ENCODE data around the gene TMEM273. TPM values are rescaled to one million over a fixed set of nuclear protein-coding genes. Genes with fewer than 3 reads are reported as not detected.

TMEM273 gene
- total RNA-seq, 2 donors from 2014 or later, result 22.5 to 88.0 TPM

- H3K9me3 Mint-ChIP-seq, result peaks cover 0 to 8% of the 10 kb centered on the region in 2 donors
- no peaks in the 10 kb centered on the region for H3K36me3 Mint-ChIP-seq (ENCODE audit: insufficient read depth in 2 of 2)
- no peak overlapping the region for H3K27ac Mint-ChIP-seq
- DNase-seq (no peak), ATAC-seq (replicated peaks in 1 of 2) (no peak)
- peaks cover 43% of the 10 kb centered on the region for H3K27me3 Mint-ChIP-seq (ENCODE audit: low read depth)
- H3K4me3 Mint-ChIP-seq, result no peak overlapping the region
- no peaks in the 10 kb centered on the region for H3K4me1 Mint-ChIP-seq (ENCODE audit: low read depth)
Observed at GRCh38 chr10:49219248-49219647, 31.1 kb upstream of the TMEM273 start.

GRCh38 chr10:49218480-49218879 lies 30.3 kb upstream of the TMEM273 start:
- Mint-ChIP-seq H3K9me3 (peaks cover 0 to 3% of the 10 kb centered on the region in 2 donors), H3K27me3 (ENCODE audit: low read depth) (peaks cover 51% of the 10 kb centered on the region), H3K36me3 (ENCODE audit: insufficient read depth in 2 of 2) (no peaks in the 10 kb centered on the region), H3K4me3 (no peak overlapping the region), H3K27ac (no peak overlapping the region), H3K4me1 (ENCODE audit: low read depth) (no peaks in the 10 kb centered on the region)
- DNase-seq (no peak), ATAC-seq (replicated peaks in 1 of 2) (no peak)

GRCh38 chr10:49217645-49218044 lies 29.5 kb upstream of the TMEM273 start:
- no peak overlapping the region for H3K4me3 Mint-ChIP-seq
- no peaks in the 10 kb centered on the region for H3K36me3 Mint-ChIP-seq (ENCODE audit: insufficient read depth in 2 of 2)
- H3K27me3 Mint-ChIP-seq (ENCODE audit: low read depth), result peaks cover 58% of the 10 kb centered on the region

GRCh38 chr10:49213211-49213610 lies 25.0 kb upstream of the TMEM273 start:
- Mint-ChIP-seq H3K36me3 (ENCODE audit: insufficient read depth in 2 of 2) (no peaks in the 10 kb centered on the region), H3K27me3 (ENCODE audit: low read depth) (peaks cover 56% of the 10 kb centered on the region), H3K4me1 (ENCODE audit: low read depth) (no peaks in the 10 kb centered on the region), H3K9me3 (no peaks in the 10 kb centered on the region), H3K4me3 (no peak overlapping the region), H3K27ac (no peak overlapping the region)
- DNase-seq (no peak), ATAC-seq (replicated peaks in 1 of 2) (no peak)

More at GRCh38 chr10:49217645-49218044, 29.5 kb upstream of the TMEM273 start:
- DNase-seq, result no peak
- Mint-ChIP-seq H3K9me3 (peaks cover 0 to 3% of the 10 kb centered on the region in 2 donors), H3K4me1 (ENCODE audit: low read depth) (no peaks in the 10 kb centered on the region), H3K27ac (no peak overlapping the region)
- no peak for ATAC-seq (replicated peaks in 1 of 2)

GRCh38 chr10:49212783-49213182 lies 24.6 kb upstream of the TMEM273 start:
- no peak overlapping the region for H3K27ac Mint-ChIP-seq
- no peak for DNase-seq
- no peaks in the 10 kb centered on the region for H3K9me3 Mint-ChIP-seq
- ATAC-seq (replicated peaks in 1 of 2), result no peak
- H3K4me1 Mint-ChIP-seq (ENCODE audit: low read depth), result no peaks in the 10 kb centered on the region
- no peaks in the 10 kb centered on the region for H3K36me3 Mint-ChIP-seq (ENCODE audit: insufficient read depth in 2 of 2)
- no peak overlapping the region for H3K4me3 Mint-ChIP-seq
- H3K27me3 Mint-ChIP-seq (ENCODE audit: low read depth), result peaks cover 55% of the 10 kb centered on the region

- Mint-ChIP-seq H3K27ac (no peak overlapping the region), H3K27me3 (ENCODE audit: low read depth) (peaks cover 49% of the 10 kb centered on the region), H3K4me3 (no peak overlapping the region), H3K9me3 (no peaks in the 10 kb centered on the region), H3K36me3 (ENCODE audit: insufficient read depth in 2 of 2) (no peaks in the 10 kb centered on the region), H3K4me1 (ENCODE audit: low read depth) (no peaks in the 10 kb centered on the region)
- no peak for DNase-seq
- ATAC-seq (replicated peaks in 1 of 2), result no peak
Observed at GRCh38 chr10:49212076-49212475, 23.9 kb upstream of the TMEM273 start.

GRCh38 chr10:49208996-49209395 lies 20.8 kb upstream of the TMEM273 start:
- Mint-ChIP-seq H3K36me3 (ENCODE audit: insufficient read depth in 2 of 2) (no peaks in the 10 kb centered on the region), H3K9me3 (no peaks in the 10 kb centered on the region), H3K27me3 (ENCODE audit: low read depth) (peaks cover 51% of the 10 kb centered on the region), H3K4me1 (ENCODE audit: low read depth) (no peaks in the 10 kb centered on the region), H3K27ac (no peak overlapping the region), H3K4me3 (no peak overlapping the region)
- no peak for DNase-seq
- no peak for ATAC-seq (replicated peaks in 1 of 2)

- DNase-seq (no peak), ATAC-seq (replicated peaks in 1 of 2) (no peak)
- Mint-ChIP-seq H3K4me1 (ENCODE audit: low read depth) (no peaks in the 10 kb centered on the region), H3K27me3 (ENCODE audit: low read depth) (peaks cover 52% of the 10 kb centered on the region), H3K9me3 (no peaks in the 10 kb centered on the region), H3K27ac (no peak overlapping the region), H3K36me3 (ENCODE audit: insufficient read depth in 2 of 2) (no peaks in the 10 kb centered on the region), H3K4me3 (no peak overlapping the region)
Observed at GRCh38 chr10:49207936-49208487, 19.8 kb upstream of the TMEM273 start.

GRCh38 chr10:49207113-49207512 lies 18.9 kb upstream of the TMEM273 start:
- Mint-ChIP-seq H3K36me3 (ENCODE audit: insufficient read depth in 2 of 2) (no peaks in the 10 kb centered on the region), H3K27me3 (ENCODE audit: low read depth) (peaks cover 43% of the 10 kb centered on the region), H3K4me3 (no peak overlapping the region), H3K4me1 (ENCODE audit: low read depth) (no peaks in the 10 kb centered on the region), H3K9me3 (no peaks in the 10 kb centered on the region), H3K27ac (no peak overlapping the region)
- DNase-seq, result no peak
- no peak for ATAC-seq (replicated peaks in 1 of 2)

- no peaks in the 10 kb centered on the region for H3K9me3 Mint-ChIP-seq
- H3K36me3 Mint-ChIP-seq (ENCODE audit: insufficient read depth in 2 of 2), result no peaks in the 10 kb centered on the region
- DNase-seq (no peak), ATAC-seq (replicated peaks in 1 of 2) (no peak)
- H3K4me3 Mint-ChIP-seq, result no peak overlapping the region
- H3K27me3 Mint-ChIP-seq (ENCODE audit: low read depth), result peaks cover 34% of the 10 kb centered on the region
- H3K4me1 Mint-ChIP-seq (ENCODE audit: low read depth), result no peaks in the 10 kb centered on the region
- no peak overlapping the region for H3K27ac Mint-ChIP-seq
Observed at GRCh38 chr10:49205206-49205605, 17.0 kb upstream of the TMEM273 start.

GRCh38 chr10:49204119-49204518 lies 15.9 kb upstream of the TMEM273 start:
- Mint-ChIP-seq H3K4me1 (ENCODE audit: low read depth) (no peaks in the 10 kb centered on the region), H3K9me3 (no peaks in the 10 kb centered on the region), H3K4me3 (no peak overlapping the region), H3K27me3 (ENCODE audit: low read depth) (peaks cover 34% of the 10 kb centered on the region), H3K27ac (no peak overlapping the region), H3K36me3 (ENCODE audit: insufficient read depth in 2 of 2) (no peaks in the 10 kb centered on the region)
- DNase-seq (no peak), ATAC-seq (replicated peaks in 1 of 2) (no peak)

- no peak for ATAC-seq (replicated peaks in 1 of 2)
- no peaks in the 10 kb centered on the region for H3K36me3 Mint-ChIP-seq (ENCODE audit: insufficient read depth in 2 of 2)
- H3K27me3 Mint-ChIP-seq (ENCODE audit: low read depth), result peaks cover 34% of the 10 kb centered on the region
- no peaks in the 10 kb centered on the region for H3K4me1 Mint-ChIP-seq (ENCODE audit: low read depth)
- no peak for DNase-seq
- no peak overlapping the region for H3K27ac Mint-ChIP-seq
- no peaks in the 10 kb centered on the region for H3K9me3 Mint-ChIP-seq
- no peak overlapping the region for H3K4me3 Mint-ChIP-seq
Observed at GRCh38 chr10:49202266-49202665, 14.1 kb upstream of the TMEM273 start.

- no peak for ATAC-seq (replicated peaks in 1 of 2)
- no peaks in the 10 kb centered on the region for H3K4me1 Mint-ChIP-seq (ENCODE audit: low read depth)
- H3K27ac Mint-ChIP-seq, result no peak overlapping the region
- H3K36me3 Mint-ChIP-seq (ENCODE audit: insufficient read depth in 2 of 2), result no peaks in the 10 kb centered on the region
- H3K9me3 Mint-ChIP-seq, result no peaks in the 10 kb centered on the region
- no peak overlapping the region for H3K4me3 Mint-ChIP-seq
- peaks cover 32% of the 10 kb centered on the region for H3K27me3 Mint-ChIP-seq (ENCODE audit: low read depth)
- DNase-seq, result no peak
Observed at GRCh38 chr10:49200854-49201253, 12.7 kb upstream of the TMEM273 start.

GRCh38 chr10:49197171-49197570 lies 9.0 kb upstream of the TMEM273 start:
- peaks cover 8% of the 10 kb centered on the region for H3K27me3 Mint-ChIP-seq (ENCODE audit: low read depth)
- H3K27ac Mint-ChIP-seq, result no peak overlapping the region
- DNase-seq (no peak), ATAC-seq (replicated peaks in 1 of 2) (no peak)
- H3K4me3 Mint-ChIP-seq, result no peak overlapping the region
- no peaks in the 10 kb centered on the region for H3K36me3 Mint-ChIP-seq (ENCODE audit: insufficient read depth in 2 of 2)
- no peaks in the 10 kb centered on the region for H3K4me1 Mint-ChIP-seq (ENCODE audit: low read depth)
- H3K9me3 Mint-ChIP-seq, result peaks cover 0 to 2% of the 10 kb centered on the region in 2 donors

Measured in activated T-cell treated with anti-CD3 and anti-CD28 coated beads, Interleukin-2, amount 50 U/mL, for 72 hours (primary cell).